SH-SY5Y (cell line): ENCODE results near the gene TMEM87B.

ENCODE experiments used
- GATA2 ChIP-seq: IDR thresholded peaks from 2 replicates; pipeline ENCODE4 v1.6.1; 2011; ENCODE audit warnings: mild to moderate bottlenecking, low read depth, low read length
- GATA3 ChIP-seq: IDR thresholded peaks from 2 replicates; pipeline ENCODE4 v1.6.1; 2011; ENCODE audit warnings: low read depth, mild to moderate bottlenecking, low read length, moderate library complexity

DNA sequence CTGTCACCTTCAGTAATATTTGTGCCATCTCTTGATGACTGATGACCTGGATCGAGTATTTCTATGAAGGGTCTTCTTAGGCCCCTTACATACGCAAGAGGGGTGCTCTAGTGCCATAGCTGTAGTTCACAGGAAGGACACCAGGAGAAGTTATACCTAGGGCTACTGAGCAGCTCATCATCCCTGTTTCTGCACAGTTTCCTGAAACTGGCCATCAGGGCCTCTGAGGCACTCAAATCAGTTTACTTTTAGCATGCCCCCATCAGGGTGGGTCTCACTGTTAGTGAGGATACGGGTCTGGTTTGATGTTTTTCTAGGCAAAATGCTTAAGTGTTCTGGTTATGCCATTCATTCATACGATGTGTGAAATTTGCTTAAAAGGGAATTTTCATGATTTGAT is 63.1 kb downstream of the TMEM87B start:
- no peak for TF ChIP-seq GATA2
- TF ChIP-seq GATA3, result no peak
